ENCODE data around the gene TRIM46. TPM values are rescaled to one million over a fixed set of nuclear protein-coding genes. Genes with fewer than 3 reads are reported as not detected.

The TRIM46 gene
- polyA plus RNA-seq, 3 donors, result 0.13 TPM; not detected in 2

- Histone ChIP-seq H3K4me1 (ENCODE audit: control insufficient read depth in 1 of 2, insufficient read depth in 2 of 2, low read length in 2 of 2) (peaks cover 27 to 35% of the 10 kb centered on the region in 2 donors), H3K4me2 (replicated peaks; ENCODE audit: extremely low read depth, low read length, poor library complexity, severe bottlenecking) (no peak overlapping the region), H3K9me3 (replicated peaks in 1 of 2; ENCODE audit: control insufficient read depth in 1 of 2, insufficient read depth in 1 of 2, low read length in 2 of 2) (no peaks in the 10 kb centered on the region), H3K27me3 (ENCODE audit: control insufficient read depth in 2 of 2, insufficient read depth in 2 of 2, low read length in 2 of 2) (peaks cover 4 to 18% of the 10 kb centered on the region in 2 donors), H3K9ac (ENCODE audit: insufficient read depth, low read length, poor library complexity, severe bottlenecking) (no peak overlapping the region), H3K27ac (ENCODE audit: low read depth in 1 of 2, low read length in 2 of 2) (no peak overlapping the region), H4K20me1 (ENCODE audit: insufficient read depth, low read length) (no peaks in the 10 kb centered on the region), H3K79me2 (ENCODE audit: insufficient read depth, low read length) (no peaks in the 10 kb centered on the region), H3K36me3 (replicated peaks in 1 of 2; ENCODE audit: control insufficient read depth in 1 of 2, insufficient read depth in 2 of 2, low read length in 2 of 2) (no peaks in the 10 kb centered on the region), H2AFZ (ENCODE audit: insufficient read depth, low read depth, low read length, poor library complexity, severe bottlenecking) (no peak overlapping the region), H3K4me3 (replicated peaks in 1 of 3; ENCODE audit: low read depth in 2 of 3, low read length in 3 of 3) (no peak overlapping the region)
- Mint-ChIP-seq H3K4me1 (peaks cover 27% of the 10 kb centered on the region), H3K4me3 (no peak overlapping the region), H3K27me3 (ENCODE audit: low read depth in 3 of 3) (peaks cover 24 to 36% (median 27%) of the 10 kb centered on the region in 3 donors), H3K9me3 (peaks cover 0 to 7% (median 3%) of the 10 kb centered on the region in 7 donors), H3K36me3 (peaks cover 8 to 17% of the 10 kb centered on the region in 2 donors), H3K27ac (peak overlapping the region in 2 of 7 donors; percentile 26 to 81)
- intact Hi-C loops (cut with micrococcal nuclease), result no loop called here
- DNase-seq, result no peak
- WGBS (ENCODE audit: insufficient coverage), result 94% methylated on average over 13 of the region's 17 CpGs
- no peak for TF ChIP-seq CTCF (IDR thresholded peaks at IDR 0.05)
Observed at GRCh38 chr1:155191904-155192303, 18.3 kb downstream of the TRIM46 start.

- peaks cover 27% of the 10 kb centered on the region for H3K4me1 Mint-ChIP-seq
- Histone ChIP-seq H3K4me2 (replicated peaks; ENCODE audit: extremely low read depth, low read length, poor library complexity, severe bottlenecking) (peak overlapping the region; percentile 81), H3K4me1 (ENCODE audit: control insufficient read depth in 1 of 2, insufficient read depth in 2 of 2, low read length in 2 of 2) (peaks cover 27 to 35% of the 10 kb centered on the region in 2 donors), H2AFZ (ENCODE audit: insufficient read depth, low read depth, low read length, poor library complexity, severe bottlenecking) (peak overlapping the region; percentile 79), H3K4me3 (replicated peaks in 1 of 3; ENCODE audit: low read depth in 2 of 3, low read length in 3 of 3) (peak overlapping the region; percentile 26 to 72 (median 27)), H3K27me3 (ENCODE audit: control insufficient read depth in 2 of 2, insufficient read depth in 2 of 2, low read length in 2 of 2) (peaks cover 4 to 18% of the 10 kb centered on the region in 2 donors), H3K79me2 (ENCODE audit: insufficient read depth, low read length) (no peaks in the 10 kb centered on the region), H3K9me3 (replicated peaks in 1 of 2; ENCODE audit: control insufficient read depth in 1 of 2, insufficient read depth in 1 of 2, low read length in 2 of 2) (no peaks in the 10 kb centered on the region), H3K27ac (ENCODE audit: low read depth in 1 of 2, low read length in 2 of 2) (peak overlapping the region in 1 of 2 donors; percentile 2), H4K20me1 (ENCODE audit: insufficient read depth, low read length) (no peaks in the 10 kb centered on the region), H3K36me3 (replicated peaks in 1 of 2; ENCODE audit: control insufficient read depth in 1 of 2, insufficient read depth in 2 of 2, low read length in 2 of 2) (no peaks in the 10 kb centered on the region), H3K9ac (ENCODE audit: insufficient read depth, low read length, poor library complexity, severe bottlenecking) (peak overlapping the region; percentile 48)
- peak overlapping the region; percentile 81 to 93 for H3K4me3 Mint-ChIP-seq
- no peak for DNase-seq
- no peak for TF ChIP-seq CTCF (IDR thresholded peaks at IDR 0.05)
- 80% methylated on average over 1 of the region's 20 CpGs for WGBS (ENCODE audit: insufficient coverage)
- peaks cover 11 to 19% of the 10 kb centered on the region in 2 donors for H3K36me3 Mint-ChIP-seq
- H3K9me3 Mint-ChIP-seq, result peaks cover 0 to 7% (median 3%) of the 10 kb centered on the region in 7 donors
- intact Hi-C loops (cut with micrococcal nuclease), result no loop called here
- peak overlapping the region in 3 of 7 donors; percentile 11 to 90 (median 87) for H3K27ac Mint-ChIP-seq
- H3K27me3 Mint-ChIP-seq (ENCODE audit: low read depth in 3 of 3), result peaks cover 23 to 30% (median 27%) of the 10 kb centered on the region in 3 donors
Observed at GRCh38 chr1:155192346-155193274, 19.0 kb downstream of the TRIM46 start.

Data from CD14-positive monocyte (primary cell).